GM18505 (cell line): ENCODE measurements around the gene KIAA1217.

Source experiments
- ATAC-seq: cut with Tn5 transposase; IDR thresholded peaks from one replicate; pipeline ENCODE4 v1.9.1; 2021; ENCODE audit not compliant: unreplicated experiment
- POLR2A ChIP-seq: IDR thresholded peaks from 4 replicates; pipeline ENCODE4 v1.6.1; 2011; ENCODE audit warnings: borderline replicate concordance; ENCODE audit not compliant: insufficient read depth, insufficient read length; ENCODE audit errors: extremely low read depth

The KIAA1217 gene

GRCh38 chr10:24462889-24463552, 254.1 kb downstream of the KIAA1217 start:
- no peak for TF ChIP-seq POLR2A
- ATAC-seq = no peak

GRCh38 chr10:24463611-24464426, 254.9 kb downstream of the KIAA1217 start:
- ATAC-seq = peak; percentile 60
- TF ChIP-seq POLR2A = no peak

DNA sequence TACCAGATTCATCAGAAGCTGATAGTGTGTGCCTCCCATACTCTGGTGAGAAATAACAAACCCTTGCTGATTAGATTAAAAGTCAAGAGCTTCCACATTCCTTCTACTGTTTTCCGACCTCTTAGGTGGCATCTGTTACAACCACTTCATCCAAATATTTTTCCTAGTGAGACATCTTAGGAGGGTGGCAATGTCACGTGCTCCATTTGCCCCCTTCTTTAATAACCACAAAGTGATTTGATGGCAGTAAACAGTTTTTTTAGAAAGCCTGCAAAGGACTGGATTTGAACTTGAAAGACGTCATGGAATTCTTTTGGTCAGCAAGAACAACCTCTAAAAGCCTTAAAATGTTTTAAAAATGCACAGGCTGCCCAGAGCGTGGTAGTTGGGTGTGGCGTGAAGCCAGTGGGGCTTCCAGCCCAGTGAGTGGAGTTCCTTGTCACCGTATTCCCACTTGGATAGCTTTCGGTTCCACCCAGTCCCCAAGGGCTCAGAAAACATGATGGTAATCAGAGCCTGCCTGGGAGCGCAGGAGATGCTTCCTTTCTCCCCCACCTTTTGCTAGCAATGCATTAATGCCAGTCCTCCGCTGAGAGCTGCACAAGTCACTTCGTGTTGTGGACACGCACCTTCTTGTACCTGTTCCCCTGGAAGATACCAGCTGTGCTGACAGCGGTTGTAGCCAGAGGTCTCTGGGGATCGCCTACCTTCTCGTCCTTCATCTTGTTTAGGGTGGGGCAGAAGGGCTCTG, 256.4 kb downstream of the KIAA1217 start:
- no peak for ATAC-seq

DNA sequence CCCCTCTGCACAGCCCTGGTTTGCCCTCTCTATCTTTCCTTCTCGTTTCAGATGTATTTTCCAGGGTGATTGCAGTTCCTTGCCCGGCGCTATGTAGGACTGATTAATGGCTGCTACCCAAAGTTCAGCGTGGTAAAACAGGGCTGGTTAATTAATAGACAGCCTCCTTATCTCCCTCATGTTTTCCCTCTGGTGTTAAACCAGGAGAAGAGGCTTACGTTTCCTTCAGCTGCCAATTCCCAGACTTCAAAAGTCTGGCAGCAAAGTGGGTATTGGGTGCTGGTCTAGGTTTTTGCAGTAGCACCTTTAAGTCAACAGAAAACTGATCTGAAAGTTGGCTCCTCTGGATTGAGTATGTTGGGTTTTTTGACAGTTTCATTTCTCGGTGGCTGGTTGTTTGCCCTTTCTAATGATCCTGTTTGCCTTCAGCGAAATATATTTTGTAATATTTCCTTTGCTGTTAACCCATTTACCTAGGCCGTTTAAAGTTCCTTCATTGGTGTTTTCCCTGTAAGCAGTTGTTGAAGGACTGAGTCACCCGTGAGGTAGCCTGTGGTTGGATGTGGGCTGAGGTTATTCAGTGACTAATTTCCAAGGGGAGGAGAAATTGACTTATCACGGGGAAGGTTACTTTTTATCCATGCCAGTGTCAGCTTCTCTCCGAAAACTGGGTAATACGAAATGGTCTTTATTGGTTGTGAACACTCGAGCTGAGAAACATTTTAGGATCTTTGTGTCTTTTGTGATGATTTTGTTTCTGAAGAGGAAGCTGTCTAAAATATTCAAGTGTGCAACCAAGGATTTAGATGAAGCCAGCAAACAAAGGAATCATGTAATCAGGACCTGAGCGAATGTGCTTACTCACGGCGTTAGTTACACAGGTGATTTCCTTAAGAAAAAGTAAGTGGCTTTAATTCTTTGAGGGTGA, 257.2 kb downstream of the KIAA1217 start:
- no peak for ATAC-seq
- TF ChIP-seq POLR2A = no peak

More for the DNA sequence above, 256.4 kb downstream of the KIAA1217 start:
- no peak for TF ChIP-seq POLR2A

GRCh38 chr10:24467136-24467535, 258.2 kb downstream of the KIAA1217 start:
- no peak for ATAC-seq
- no peak for TF ChIP-seq POLR2A

DNA sequence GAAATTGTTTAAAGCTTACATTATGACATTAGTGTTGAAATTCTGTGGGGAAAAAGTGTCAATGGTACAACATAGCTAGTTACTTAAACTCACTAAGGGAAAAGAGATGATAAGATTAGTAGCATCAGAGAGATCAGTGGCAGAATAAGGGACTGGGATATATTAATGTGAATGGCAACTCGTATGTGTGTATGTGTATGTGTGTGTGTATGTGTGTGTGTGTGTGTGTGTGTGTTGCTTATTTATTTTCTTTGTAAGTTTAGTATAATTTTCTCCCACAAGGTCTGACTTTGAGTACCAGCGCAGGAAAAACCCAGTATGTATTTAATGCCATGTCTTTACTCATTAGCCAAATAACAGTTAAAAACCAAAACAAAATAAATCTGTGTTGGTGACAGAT, 258.7 kb downstream of the KIAA1217 start:
- ATAC-seq = no peak
- no peak for TF ChIP-seq POLR2A

GRCh38 chr10:24468281-24468751, 259.4 kb downstream of the KIAA1217 start:
- ATAC-seq = no peak
- TF ChIP-seq POLR2A = no peak

GRCh38 chr10:24469993-24470392, 261.1 kb downstream of the KIAA1217 start:
- no peak for ATAC-seq
- no peak for TF ChIP-seq POLR2A

DNA sequence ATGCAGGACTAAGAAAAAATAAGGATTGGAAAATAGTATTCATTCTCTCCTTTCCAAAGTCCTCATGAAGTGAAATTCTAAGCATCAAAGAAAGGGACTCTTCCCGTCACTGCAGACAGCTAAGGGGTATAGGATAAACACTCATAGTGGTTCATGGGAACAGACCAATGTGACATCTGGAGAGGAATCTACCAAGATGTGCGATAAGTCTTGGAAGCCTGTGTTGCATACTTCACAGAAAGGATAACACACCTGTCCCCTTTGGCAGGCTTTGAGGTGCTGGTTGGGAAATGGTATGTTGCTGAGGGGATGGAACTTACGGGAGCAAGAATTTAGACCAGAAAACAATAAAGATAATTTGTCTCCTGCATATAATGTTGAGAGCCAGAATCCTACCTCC, 266.7 kb downstream of the KIAA1217 start:
- no peak for TF ChIP-seq POLR2A
- ATAC-seq = no peak

DNA sequence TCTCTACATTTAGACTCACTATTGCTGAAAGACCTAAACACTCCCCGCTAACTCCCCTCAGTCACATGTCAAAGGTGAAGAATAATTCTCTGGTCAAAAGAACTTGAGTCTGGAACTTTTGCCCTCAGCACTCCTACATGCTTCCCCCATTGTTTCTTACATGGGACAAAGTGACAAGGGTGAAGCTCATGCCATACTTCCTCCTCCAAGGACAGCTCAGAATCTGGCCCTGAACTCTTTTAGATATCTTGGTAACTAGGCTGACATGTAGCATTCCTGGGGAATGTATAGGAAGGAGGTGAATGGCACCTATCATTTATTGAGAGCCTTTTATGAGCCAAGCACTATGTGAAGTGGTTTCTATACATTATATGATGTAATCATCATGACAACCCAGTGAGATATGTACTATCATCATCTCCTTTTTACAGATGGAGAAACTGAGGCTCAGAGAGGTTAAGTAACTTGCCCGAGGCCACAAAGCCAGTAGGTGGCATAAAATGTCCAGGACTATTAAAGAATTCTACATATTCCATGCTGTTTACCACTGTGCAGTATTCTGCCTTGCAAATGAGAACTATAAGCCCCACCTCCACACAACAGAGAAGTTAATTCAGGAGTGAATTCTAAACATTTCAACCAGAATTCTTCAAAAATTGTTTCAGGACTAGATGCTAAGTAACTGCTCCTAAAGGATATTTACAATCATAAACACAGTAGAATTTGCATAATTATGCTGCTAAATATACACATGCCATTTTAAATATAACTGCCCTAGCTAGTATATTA, 268.2 kb downstream of the KIAA1217 start:
- ATAC-seq = no peak
- no peak for TF ChIP-seq POLR2A

- no peak for ATAC-seq
- TF ChIP-seq POLR2A = no peak
Measured at GRCh38 chr10:24477915-24478314, 269.0 kb downstream of the KIAA1217 start.

GRCh38 chr10:24479806-24480205, 270.9 kb downstream of the KIAA1217 start:
- ATAC-seq = no peak
- no peak for TF ChIP-seq POLR2A
